Stimulated activated CD4-positive, alpha-beta T cell treated with anti-CD3 and anti-CD28 coated beads, TNF-alpha, amount 100 ng/mL, for 48 hours (primary cell): Measurements from ENCODE around the gene TNS3.
"Not testable (repeated sequence)": the region's sequence is repeated elsewhere in the genome, so short reads cannot be mapped to it uniquely, and the experiment has no call there.

Source experiments
- DNase-seq, 3 donors: peaks; one replicate each; pipeline ENCODE4 v3.0.0-alpha.2; 2020; ENCODE audit warnings: low read depth in 3 of 3

Gene TNS3

DNA sequence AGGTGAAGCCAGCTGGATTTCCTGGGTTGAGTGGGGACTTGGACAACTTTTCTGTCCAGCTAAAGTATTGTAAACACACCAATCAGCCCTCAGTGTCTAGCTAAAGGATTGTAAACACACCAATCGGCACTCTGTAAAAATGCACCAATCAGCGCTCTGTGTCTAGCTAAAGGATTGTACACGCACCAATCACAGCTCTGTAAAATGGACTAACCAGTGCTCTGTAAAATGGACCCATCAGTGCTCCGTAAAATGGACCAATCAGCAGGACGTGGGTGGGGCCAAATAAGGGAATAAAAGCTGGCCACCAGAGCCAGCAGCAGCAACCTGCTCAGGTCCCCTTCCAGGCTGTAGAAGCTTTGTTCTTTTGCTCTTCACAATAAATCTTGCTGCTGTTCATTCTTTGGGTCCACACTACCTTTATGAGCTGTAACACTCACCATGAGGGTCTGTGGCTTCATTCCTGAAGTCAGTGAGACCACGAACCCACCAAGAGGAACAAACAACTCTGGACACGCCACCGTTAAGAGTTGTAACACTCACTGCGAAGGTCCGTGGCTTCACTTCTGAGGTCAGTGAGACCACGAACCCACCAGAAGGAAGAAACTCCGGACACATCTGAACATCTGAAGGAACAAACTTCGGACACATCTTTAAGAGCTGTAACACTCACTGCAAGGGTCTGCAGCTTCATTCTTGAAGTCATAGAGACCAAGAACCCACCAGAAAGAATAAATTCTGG, 21.8 kb upstream of the TNS3 start:
- DNase-seq: not testable (repeated sequence)

DNA sequence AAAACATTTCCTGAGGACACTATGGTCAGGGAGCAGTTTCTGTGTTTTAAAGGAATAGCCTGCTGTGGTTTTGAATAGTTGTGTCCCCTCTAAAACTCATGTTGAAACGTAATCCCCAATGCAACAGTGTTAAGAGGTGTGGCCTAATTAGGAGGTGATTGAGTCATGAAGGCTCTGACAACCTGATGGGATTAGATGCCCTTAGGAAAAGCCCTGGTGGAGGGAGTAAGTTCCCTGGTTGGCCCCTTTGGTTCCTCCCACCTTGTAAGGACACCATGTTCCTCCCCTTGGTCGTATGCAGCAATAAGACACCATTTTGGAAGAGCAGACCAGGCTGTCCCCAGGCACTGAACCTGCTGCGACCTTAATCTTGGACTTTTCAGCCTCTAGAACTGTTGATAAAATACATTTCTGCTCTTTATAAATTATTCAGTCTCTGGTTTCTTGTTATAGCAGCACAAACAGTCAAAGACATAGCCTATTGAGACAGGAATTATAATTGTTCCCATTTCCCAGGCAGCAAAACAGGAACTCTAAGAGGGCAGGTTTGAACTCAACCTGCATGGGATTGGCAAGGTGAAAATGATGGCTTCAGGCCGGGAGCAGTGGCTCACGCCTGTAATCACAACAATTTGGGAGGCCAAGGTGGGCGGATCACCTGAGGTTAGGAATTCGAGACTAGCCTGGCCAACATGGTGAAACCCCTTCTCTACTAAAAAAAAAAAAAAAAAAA, 20.5 kb upstream of the TNS3 start:
- no peak for DNase-seq

DNA sequence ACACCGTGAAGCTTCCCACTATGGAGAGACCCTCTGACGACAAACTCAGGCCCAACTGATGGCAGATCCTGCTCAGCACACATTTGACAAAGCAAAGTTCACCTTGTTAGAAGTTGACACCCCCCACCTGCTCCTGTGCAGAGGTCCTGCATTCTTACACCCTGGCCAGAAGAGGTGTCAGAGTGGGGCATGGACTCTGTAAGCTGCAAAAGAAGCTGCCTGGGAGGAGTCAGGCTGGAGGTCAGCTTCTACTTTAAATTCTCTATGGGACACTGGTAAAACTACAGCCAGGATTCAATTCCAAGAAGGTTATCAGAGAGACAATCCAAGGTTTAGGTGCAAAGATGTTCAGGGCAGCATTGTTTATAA, 20.0 kb upstream of the TNS3 start:
- DNase-seq: no peak

GRCh38 chr7:47601119-47601880, 19.4 kb upstream of the TNS3 start:
- DNase-seq: no peak

DNA sequence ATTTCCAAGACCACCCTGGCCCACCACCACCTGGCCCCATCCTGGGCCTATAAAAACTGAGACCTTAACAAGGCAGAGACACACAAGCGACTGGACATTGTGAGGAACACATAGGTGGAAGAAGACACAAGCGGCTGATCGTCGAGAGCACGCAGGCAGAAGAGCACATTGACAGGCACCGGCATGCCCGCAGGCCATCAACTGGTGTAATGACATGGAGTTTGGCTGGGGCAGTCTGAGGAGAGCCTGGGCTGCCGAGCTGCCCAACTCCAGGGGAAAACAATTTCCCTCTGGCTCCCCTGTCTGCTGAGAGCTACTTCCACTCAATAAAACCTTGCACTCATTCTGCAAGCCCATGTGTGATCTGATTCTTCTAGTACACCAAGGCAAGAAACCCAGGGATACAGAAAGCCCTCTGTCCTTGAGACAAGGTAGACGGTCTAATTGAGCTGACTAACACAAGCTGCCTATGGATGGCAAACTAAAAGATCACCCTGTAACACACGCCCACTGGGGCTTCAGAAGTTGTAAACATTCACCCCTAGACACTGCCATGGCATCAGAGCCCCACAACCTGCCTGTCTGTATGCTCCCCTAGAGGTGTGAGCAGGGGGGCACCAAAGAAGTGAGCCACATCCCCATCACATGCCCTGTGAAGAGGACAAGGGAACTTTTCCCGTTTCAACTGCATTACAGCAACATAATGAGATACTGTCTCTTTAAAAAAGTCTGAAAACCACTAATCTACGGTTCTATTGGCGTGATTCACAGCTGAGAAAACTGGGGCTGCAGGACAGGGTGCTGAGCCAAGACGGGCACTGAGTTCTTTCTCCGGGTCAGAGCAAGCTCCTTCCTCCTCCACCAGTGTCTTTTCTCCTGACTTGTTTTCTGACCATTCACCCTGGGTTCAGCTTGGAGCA, 18.5 kb upstream of the TNS3 start:
- DNase-seq: no peak

DNA sequence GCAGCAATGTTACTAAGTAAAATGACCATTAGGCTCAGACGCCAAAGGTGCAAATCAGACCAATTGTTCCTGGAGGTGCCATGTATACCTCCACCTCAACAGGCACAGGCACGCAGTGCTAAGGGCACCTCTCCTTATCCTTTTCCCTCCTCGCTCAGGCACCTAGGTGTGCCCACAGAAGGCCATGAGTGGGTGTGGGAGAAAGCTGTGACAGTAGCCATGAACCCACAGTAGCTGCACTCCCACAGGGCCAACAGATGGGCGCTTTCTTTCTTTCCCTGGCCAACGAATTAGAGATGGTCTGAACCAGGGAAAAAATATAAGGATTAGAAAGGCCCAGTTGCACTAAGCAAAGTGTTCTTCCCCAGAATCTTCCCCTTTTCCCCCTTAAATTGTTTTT, 15.5 kb upstream of the TNS3 start:
- DNase-seq: no peak

GRCh38 chr7:47596502-47597202, 14.7 kb upstream of the TNS3 start:
- DNase-seq: no peak

GRCh38 chr7:47594406-47594805, 12.5 kb upstream of the TNS3 start:
- DNase-seq: no peak

- DNase-seq: no peak
Measured at GRCh38 chr7:47591655-47592572, 10.0 kb upstream of the TNS3 start.

DNA sequence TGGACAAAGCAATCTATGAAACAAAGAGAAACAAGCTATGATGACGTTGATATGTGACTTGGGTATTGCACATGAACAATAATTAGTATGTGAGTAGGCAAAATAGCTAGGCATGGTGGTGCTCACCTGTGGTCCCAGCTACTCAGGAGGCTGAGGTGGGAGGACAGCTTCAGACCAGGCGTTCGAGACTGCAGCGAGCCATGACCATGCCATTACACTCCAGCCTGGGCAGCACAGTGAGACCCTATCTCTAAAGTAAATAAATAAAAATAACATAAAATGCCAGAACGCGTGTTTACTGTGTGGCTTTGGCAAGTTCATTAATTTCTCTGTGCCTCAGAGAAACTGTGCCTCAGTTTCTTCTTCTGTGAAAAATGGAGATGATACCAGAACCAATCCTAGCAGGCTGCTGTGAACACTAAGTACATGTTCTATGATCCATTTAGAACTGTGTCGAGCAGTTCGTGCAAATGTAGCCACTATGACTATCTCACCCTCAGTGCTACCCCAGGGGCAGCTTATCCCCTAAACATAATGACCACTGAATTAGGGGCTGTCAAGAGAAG, 9.3 kb upstream of the TNS3 start:
- no peak for DNase-seq

DNA sequence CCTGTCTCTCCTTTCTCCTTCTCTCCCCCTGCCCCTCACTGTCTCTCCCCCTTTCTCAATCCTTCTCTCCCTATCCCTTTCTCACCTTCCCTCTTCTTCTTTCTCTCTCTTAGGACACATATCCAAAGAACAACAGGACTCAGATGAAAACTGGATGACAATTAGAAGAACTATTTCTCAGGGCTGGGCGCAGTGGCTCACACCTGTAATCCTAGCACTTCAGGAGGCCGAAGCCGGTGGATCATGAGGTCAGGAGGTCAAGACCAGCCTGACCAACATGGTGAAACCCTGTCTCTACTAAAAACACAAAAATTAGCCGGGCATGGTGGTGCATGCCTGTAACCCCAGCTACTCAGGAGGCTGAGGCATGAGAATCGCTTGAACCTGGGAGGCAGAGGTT, 8.3 kb upstream of the TNS3 start:
- not testable (repeated sequence) for DNase-seq

DNA sequence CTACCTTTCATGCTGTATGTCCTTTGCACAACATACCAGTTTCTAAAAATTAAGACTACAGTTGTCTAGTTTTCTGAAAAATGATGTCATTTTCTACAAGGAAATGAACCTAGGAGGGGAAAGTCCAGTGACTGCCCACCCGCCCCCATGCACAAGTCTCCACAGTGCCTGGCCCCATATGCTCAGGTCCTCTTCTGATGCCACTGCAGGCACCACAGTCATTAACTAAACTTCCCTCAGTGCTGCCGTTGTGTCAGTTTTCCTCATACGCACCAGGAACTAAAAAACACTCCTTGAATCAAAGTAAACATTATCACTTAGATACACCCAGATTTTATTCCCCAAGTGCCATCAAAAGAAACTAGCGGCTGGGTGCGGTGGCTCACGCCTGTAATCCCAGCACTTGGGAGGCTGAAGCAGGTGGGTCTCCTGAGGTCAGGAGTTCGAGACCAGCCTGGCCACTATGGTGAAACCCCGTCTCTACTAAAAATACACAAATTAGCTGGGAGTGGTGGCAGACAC, 6.9 kb upstream of the TNS3 start:
- DNase-seq: no peak

DNA sequence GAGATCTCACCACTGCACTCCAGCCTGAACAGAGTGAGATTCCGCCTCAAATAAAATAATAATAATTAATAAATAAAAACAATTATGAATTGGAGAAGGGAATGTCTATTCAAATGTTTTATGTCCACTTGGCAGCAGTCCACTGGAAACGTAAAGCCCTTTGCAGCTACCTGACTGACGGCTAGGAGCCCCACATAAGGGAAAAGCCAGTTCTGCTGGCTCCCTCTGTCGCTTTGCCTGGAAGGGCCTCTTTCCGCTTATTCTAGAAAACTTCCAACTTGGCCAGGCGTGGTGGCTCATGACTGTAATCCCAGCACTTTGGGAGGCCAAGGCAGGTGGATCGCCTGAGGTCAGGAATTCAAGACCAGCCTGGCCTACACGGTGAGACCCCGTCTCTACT, 6.1 kb upstream of the TNS3 start:
- no peak for DNase-seq

DNA sequence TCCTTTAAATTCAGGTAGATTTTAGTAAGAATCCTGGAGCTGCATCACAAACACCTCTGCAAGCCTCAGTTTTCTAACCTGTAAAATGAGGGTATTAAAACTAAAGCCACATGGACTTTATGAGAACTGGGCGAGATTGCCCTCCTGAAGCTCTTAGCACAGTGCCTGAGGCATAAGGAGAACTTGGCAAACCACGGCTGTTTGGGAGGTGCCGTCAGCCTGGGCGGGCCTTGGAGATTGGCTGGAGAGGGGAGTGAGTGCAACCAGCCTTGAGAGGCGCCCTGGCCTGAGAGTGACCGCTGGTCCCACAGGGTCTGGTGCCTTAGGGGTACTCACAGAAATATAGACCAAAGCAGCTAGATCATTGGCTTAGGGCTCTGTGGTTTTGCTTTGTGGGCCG, 5.4 kb upstream of the TNS3 start:
- no peak for DNase-seq

GRCh38 chr7:47586925-47587324, 5.0 kb upstream of the TNS3 start:
- DNase-seq: no peak

DNA sequence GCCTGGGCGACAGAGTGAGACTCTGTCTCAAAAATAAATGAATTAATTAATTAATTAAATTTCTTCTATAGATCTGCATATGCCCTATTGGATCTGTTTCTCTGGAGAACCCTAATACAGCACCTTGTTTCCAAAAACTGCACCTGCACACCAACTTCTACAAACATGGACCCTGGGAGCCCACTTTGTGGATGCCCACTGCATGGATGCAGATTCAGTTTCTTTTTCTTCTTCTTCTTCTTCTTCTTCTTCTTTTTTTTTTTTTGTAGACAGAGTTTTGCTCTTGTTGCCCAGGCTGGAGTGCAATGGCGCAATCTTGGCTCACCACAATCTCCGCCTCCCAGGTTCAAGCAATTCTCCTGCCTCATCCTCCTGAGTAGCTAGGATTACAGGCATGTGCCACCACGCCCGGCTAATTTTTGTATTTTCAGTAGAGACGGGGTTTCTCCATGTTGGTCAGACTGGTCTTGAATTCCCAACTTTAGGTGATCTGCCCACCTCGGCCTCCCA, 4.3 kb upstream of the TNS3 start:
- DNase-seq: not testable (repeated sequence)

DNA sequence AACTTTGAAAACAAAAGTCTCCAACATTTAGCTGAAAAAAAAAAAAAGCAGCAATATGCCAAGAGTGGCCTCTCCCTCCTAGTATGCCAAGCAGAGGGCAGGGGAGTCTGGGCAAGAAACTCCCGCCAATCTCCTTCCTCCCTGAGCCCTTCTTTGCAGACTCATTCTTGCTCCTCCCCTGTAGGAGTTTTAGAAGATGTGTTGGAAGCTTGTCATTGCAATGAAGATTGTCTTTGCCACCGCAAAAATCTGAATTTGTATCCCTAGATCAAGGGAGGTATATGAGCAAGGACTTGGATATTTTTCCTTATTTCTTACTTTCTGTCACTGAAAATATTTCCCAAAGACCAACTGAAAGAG, 2.6 kb upstream of the TNS3 start:
- no peak for DNase-seq

GRCh38 chr7:47583739-47584535, 2.0 kb upstream of the TNS3 start:
- DNase-seq: no peak
